Mesothelial cell of epicardium (in vitro differentiated cells): ENCODE results near the gene ALDH1L2. TPM values are rescaled to one million over a fixed set of nuclear protein-coding genes. Genes with fewer than 3 reads are reported as not detected.

Experiments
- DNase-seq, 2 experiments: peaks; one replicate each; pipeline ENCODE4 v3.0.0; 2021; ENCODE audit warnings: low spot score in 2 of 2; ENCODE audit not compliant: unreplicated experiment in 2 of 2
- H3K27ac Mint-ChIP-seq: 2 replicates; pipeline ENCODE4 v1.8.0; 2021; ENCODE audit warnings: mixed read lengths
- H3K27me3 Mint-ChIP-seq: 2 replicates; pipeline ENCODE4 v1.8.0; 2021; ENCODE audit warnings: low read depth, mixed read lengths
- H3K36me3 Mint-ChIP-seq: 2 replicates; pipeline ENCODE4 v1.8.0; 2021; ENCODE audit warnings: mixed read lengths
- H3K4me1 Mint-ChIP-seq: 2 replicates; pipeline ENCODE4 v1.8.0; 2021; ENCODE audit warnings: mixed read lengths
- H3K4me3 Mint-ChIP-seq: 2 replicates; pipeline ENCODE4 v1.8.0; 2021; ENCODE audit warnings: mild to moderate bottlenecking, moderate library complexity, mixed read lengths
- H3K9me3 Mint-ChIP-seq: 2 replicates; pipeline ENCODE4 v1.8.0; 2021; ENCODE audit warnings: mixed read lengths
- total RNA-seq: library from RNA; stranded (reverse); gene quantifications from 3 replicates; pipeline ENCODE4 v1.2.1, GENCODE V29; 2021
- TF ChIP-seq, protein P1 (sequence below): fragments of 200-600 bp; sonication (generic); IDR thresholded peaks from one replicate; pipeline ENCODE4 v1.5.0; 2021; ENCODE audit warnings: antibody characterized with exemption; ENCODE audit not compliant: unreplicated experiment

The ALDH1L2 gene
- total RNA-seq, 1 donor from 2014 or later = 3.2 TPM

GRCh38 chr12:105047308-105047707, 37.0 kb downstream of the ALDH1L2 start:
- TF ChIP-seq, protein P1, sequence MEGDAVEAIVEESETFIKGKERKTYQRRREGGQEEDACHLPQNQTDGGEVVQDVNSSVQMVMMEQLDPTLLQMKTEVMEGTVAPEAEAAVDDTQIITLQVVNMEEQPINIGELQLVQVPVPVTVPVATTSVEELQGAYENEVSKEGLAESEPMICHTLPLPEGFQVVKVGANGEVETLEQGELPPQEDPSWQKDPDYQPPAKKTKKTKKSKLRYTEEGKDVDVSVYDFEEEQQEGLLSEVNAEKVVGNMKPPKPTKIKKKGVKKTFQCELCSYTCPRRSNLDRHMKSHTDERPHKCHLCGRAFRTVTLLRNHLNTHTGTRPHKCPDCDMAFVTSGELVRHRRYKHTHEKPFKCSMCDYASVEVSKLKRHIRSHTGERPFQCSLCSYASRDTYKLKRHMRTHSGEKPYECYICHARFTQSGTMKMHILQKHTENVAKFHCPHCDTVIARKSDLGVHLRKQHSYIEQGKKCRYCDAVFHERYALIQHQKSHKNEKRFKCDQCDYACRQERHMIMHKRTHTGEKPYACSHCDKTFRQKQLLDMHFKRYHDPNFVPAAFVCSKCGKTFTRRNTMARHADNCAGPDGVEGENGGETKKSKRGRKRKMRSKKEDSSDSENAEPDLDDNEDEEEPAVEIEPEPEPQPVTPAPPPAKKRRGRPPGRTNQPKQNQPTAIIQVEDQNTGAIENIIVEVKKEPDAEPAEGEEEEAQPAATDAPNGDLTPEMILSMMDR = no peak

GRCh38 chr12:105041186-105041585, 43.1 kb downstream of the ALDH1L2 start:
- no peaks in the 10 kb centered on the region for H3K9me3 Mint-ChIP-seq
- no peaks in the 10 kb centered on the region for H3K36me3 Mint-ChIP-seq
- DNase-seq = no peak
- TF ChIP-seq, protein P1 = no peak
- H3K27me3 Mint-ChIP-seq = no peaks in the 10 kb centered on the region
- H3K4me1 Mint-ChIP-seq = no peaks in the 10 kb centered on the region
- H3K27ac Mint-ChIP-seq = no peak overlapping the region
- no peak overlapping the region for H3K4me3 Mint-ChIP-seq

More at GRCh38 chr12:105047308-105047707, 37.0 kb downstream of the ALDH1L2 start:
- no peaks in the 10 kb centered on the region for H3K4me1 Mint-ChIP-seq
- H3K27ac Mint-ChIP-seq = no peak overlapping the region
- no peaks in the 10 kb centered on the region for H3K27me3 Mint-ChIP-seq
- no peak for DNase-seq
- no peaks in the 10 kb centered on the region for H3K9me3 Mint-ChIP-seq
- H3K4me3 Mint-ChIP-seq = no peak overlapping the region
- no peaks in the 10 kb centered on the region for H3K36me3 Mint-ChIP-seq

DNA sequence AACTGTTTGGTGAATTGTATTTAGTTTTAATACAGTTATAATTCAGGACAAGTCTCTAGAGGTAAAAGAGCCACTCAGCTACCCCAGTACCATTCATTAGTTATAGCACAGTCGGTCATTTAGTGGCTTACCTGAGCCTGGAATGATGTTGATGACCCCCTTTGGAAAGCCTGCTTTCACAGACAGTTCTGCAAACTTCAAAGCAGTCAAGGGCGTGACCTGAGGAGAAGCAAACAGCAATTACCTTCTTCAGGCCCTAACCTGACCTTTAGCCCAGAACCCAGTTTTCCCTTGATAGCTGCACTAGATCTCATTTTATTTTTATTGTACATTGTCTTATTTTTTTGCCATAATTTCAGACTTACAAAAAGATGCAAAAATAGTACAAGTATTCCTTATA, 43.8 kb downstream of the ALDH1L2 start:
- no peaks in the 10 kb centered on the region for H3K4me1 Mint-ChIP-seq
- DNase-seq = no peak
- H3K27me3 Mint-ChIP-seq = no peaks in the 10 kb centered on the region
- no peaks in the 10 kb centered on the region for H3K9me3 Mint-ChIP-seq
- TF ChIP-seq, protein P1 = no peak
- H3K36me3 Mint-ChIP-seq = no peaks in the 10 kb centered on the region
- no peak overlapping the region for H3K27ac Mint-ChIP-seq
- no peak overlapping the region for H3K4me3 Mint-ChIP-seq

DNA sequence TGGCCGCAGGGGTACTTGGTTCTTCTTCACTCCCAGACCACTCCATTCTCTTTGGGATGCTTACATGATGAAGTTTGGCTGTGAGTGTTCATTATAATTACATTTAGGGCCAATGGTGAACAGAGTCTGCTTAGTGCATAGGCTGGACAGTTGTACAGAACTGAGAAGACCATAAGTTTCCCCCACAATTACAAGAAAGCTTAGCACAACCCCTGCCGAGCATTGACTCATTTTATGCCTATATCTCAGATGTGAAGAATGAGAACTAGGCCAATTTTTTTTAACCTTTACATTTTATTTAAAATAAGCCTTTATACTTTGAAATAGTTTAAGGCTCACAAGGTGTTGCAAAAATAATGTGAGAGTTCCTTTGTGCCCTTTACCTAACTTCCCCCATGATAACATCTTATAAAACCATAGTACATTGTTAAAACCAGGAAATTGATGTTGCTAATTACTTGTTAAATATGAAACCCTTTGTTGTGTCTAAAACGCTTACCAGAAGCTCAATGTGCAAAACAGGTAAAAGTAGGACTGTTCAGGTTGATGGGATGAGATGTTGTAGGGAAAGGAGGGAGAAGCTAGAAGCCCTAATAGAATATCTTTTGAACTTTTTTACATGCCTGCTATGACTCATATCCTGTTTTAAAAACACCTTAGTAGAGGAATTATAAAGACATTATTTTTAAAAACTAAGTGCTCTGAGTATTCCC, 47.2 kb downstream of the ALDH1L2 start:
- Mint-ChIP-seq H3K9me3 (no peaks in the 10 kb centered on the region), H3K27ac (no peak overlapping the region), H3K27me3 (no peaks in the 10 kb centered on the region), H3K4me3 (no peak overlapping the region), H3K36me3 (no peaks in the 10 kb centered on the region), H3K4me1 (no peaks in the 10 kb centered on the region)
- TF ChIP-seq, protein P1 = no peak
- no peak for DNase-seq

DNA sequence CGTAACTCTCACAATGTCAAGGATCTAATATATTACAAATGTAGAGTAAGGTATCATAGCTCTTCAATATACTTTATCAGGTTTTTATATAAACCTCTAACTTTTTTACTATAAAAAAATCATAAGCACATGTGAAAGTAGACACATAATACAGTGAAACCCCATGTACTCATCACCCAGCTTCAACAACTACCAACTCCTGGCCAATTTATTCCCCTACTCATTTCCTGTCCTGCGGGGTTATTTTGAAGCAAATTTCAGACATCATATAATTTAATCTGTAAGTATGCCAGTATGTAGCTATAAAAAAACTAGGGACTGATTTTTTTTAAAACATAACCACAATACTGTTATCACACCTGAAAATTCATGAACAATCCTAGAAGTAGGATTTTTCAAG, 50.4 kb downstream of the ALDH1L2 start:
- H3K9me3 Mint-ChIP-seq = no peaks in the 10 kb centered on the region
- H3K36me3 Mint-ChIP-seq = no peaks in the 10 kb centered on the region
- no peak overlapping the region for H3K27ac Mint-ChIP-seq
- no peaks in the 10 kb centered on the region for H3K27me3 Mint-ChIP-seq
- TF ChIP-seq, protein P1 = no peak
- H3K4me1 Mint-ChIP-seq = no peaks in the 10 kb centered on the region
- no peak for DNase-seq
- H3K4me3 Mint-ChIP-seq = no peak overlapping the region
